NCI-H748 (cell line): Measurements from ENCODE around the gene SLC2A5.
A peak's percentile ranks its signal among the peaks of the same experiment; 100 is the strongest.

ENCODE experiments used
- DNase-seq: peaks from one replicate; lab custom pipeline; 2025; ENCODE audit not compliant: unreplicated experiment; lab: John Stamatoyannopoulos, UW

Gene SLC2A5

DNA sequence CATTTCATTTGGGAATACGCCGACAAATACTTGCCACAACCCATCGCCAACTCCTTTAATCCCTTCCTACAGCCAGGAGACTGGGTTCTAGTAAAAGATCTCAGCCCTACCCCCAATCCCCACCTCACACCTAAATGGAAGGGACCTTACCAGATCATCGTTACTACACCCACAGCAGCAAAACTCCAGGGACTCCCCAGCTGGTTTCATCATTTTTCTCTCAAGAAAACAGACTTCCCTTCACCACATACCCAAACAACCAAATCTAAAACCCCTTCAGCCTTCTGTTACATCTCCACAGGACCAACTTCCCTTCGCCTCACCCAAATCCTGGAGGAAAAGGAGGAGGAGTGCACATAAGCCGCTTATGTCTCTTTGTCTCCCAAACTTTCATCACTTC, 23.7 kb upstream of the SLC2A5 start:
- no peak for DNase-seq

DNA sequence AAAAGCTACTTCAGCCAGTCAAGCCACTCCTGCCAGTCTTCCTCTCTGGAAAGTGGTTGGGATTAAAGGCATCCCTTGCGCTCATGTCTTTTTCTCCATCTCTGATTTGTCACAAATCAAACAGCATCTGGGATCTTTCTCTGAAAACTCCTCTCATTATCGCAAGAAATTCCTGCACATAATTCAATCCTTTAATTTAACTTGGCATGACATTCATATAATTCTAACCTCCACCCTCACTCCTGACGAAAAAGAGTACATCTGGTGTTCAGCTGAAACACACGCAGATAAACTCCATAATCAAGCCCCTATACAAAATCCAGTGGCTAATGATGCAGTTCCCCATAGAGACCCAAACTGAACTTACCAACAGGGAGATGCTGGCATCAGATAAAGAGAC, 19.4 kb upstream of the SLC2A5 start:
- DNase-seq: no peak

DNA sequence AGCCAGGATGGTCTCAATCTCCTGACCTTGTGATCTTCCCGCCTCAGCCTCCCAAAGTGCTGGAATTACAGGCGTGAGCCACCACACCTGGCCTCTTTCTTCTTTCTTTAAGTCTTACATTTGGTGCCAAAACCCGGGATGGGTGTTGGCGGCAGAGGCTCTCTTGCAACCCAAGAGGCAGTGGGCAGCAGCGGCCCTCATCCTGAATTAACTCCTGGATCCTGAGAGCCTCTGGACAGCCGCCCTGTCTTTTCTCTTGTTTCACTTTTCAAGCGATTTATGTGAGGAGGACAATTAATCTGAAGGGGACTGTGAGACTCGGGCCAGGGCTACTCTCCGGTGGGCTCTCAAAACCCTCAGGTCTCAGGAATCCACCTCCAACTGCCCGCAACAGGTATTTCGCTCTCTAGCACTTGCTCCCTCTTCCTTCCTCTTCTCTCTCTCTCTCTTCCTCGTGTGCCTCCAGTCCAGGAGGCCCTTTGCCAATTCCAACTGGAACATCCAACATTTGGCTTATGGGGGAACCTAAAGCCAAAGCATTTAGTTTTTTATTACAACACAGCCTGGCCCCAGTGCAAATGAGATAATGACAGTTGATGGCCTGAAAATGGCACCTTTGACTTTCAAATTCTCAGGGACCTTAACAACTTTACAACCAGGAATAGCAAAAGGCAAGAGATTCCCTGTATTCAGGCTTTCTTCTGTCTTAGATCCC, 18.1 kb upstream of the SLC2A5 start:
- no peak for DNase-seq

DNA sequence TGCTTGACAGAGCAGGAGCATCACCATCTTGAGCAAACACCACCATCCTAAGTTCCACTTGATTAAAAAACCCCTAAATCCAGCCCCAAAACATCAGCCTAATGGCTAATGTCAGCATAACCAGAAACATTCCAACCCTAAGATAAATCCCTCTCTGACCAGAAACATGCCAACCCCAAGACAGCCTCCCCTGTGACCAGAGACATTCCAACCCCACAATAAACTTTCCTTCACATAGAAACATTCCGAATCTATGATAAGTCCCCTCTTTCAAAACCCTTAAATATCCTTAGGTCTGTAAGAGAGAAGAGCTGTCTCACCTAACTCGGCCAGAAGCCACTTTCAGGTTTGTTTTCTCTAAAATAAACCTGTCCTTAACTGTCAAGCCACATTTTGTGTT, 17.4 kb upstream of the SLC2A5 start:
- no peak for DNase-seq

DNA sequence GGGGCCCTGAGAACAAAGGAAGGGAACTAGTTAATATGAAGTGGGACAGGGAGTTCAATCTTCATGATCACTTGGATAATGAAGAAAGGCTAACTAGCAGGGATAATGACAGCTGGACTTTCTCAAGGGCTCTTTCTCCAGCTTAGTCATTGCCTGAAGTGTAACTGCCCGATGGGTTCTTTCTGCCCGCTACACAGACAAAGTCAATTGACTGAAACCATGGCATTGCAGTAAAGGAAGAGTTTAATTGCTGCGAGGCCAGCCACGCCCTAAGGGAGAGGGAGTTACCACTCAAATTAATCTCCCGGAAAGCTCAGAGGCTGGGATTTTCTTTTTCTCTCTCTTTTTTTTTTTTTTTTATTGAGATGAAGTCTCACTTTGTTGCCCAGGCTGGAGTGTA, 16.6 kb upstream of the SLC2A5 start:
- DNase-seq: peak; percentile 18

DNA sequence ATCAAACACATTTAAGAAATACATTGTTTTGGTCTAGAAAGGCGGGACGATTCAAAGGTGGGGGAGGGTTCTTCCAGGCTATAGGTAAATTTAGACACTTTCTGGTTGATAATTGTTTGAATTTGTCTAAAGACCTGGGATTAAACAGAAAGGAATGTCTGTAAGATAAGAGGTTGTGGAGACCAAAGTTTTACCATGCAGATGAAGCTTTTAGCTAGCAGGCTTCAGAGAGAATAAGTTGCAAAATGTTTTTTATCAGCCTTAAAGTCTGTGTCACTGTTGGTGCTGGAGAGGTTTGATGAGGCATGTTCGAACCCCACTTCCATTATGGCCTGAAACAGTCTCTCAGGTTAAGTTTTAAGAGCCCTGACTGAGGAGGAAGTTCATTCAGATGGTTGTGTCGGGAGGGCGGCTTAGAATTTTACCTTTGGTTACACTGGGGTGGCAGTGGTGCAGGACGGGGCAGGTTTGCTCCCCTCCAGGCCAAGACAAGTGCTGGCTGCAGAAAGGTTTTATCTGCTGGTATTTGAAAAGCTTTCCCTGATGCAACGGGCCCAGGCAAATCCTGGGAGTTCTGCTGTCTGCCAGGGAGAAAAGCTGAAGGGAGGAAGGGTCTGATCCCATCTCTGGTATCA, 16.0 kb upstream of the SLC2A5 start:
- DNase-seq: no peak

DNA sequence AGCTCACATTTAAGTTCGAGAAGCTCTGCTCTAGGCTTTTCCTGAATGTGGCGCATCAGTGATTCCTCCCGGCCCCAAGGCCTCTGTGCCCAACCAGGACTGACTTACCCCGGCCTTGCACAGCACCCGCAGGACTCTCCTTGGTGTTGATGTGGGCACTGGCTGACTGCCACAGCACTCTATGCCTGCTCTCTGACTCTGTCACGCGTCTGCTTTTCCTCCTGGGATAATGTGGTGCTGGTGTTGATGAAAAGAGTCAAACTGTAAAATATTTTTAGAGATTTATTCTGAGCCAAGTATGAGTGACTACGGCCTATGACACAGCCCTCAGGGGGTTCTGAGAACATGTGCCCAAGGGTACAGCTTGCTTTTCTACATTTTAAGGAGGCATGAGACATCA, 15.5 kb upstream of the SLC2A5 start:
- no peak for DNase-seq

DNA sequence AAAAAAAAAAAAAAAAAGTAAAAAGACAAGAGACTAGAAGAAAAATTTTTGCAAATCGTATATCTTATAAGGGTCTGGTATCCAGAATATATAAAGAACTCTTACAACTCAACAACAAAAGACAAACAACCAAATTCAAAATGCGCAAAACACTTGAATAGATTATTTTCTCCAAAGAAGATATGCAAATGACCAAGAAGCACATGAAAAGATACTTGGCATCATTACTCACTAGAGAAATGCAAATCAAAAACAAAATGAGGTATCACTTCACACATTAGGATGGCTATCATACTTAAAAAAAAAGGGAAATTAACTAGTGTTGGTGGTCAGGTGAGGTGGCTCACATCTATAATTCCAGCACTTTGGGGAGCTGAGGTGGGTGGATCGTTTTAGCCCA, 12.0 kb upstream of the SLC2A5 start:
- no peak for DNase-seq

DNA sequence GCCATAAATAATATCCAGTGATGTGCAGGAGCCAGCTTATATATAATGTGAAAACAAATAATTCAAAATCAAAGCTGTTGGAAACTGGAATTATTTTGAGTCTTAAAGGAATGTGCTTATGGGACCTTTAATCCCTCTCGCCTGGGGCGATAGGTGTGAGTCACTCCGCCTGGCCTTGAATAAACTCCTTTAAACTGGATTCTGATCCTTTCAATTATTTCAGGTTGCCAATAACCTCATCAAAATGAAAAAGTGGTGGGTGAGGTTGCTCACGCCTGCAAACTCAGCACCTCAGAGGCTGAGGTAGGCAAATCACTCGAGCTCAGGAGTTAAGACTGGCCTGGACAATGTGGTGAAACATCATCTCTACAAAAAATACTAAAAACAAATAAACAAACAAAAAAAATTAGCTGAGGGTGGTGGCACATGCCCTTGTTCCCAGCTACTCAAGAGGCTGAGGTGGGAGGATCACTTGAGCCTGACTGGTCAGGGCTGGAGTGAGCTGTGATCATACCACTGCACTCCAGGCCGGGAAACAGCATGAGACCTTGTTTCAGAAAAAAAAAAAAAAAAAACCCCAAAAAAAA, 11.4 kb upstream of the SLC2A5 start:
- no peak for DNase-seq

DNA sequence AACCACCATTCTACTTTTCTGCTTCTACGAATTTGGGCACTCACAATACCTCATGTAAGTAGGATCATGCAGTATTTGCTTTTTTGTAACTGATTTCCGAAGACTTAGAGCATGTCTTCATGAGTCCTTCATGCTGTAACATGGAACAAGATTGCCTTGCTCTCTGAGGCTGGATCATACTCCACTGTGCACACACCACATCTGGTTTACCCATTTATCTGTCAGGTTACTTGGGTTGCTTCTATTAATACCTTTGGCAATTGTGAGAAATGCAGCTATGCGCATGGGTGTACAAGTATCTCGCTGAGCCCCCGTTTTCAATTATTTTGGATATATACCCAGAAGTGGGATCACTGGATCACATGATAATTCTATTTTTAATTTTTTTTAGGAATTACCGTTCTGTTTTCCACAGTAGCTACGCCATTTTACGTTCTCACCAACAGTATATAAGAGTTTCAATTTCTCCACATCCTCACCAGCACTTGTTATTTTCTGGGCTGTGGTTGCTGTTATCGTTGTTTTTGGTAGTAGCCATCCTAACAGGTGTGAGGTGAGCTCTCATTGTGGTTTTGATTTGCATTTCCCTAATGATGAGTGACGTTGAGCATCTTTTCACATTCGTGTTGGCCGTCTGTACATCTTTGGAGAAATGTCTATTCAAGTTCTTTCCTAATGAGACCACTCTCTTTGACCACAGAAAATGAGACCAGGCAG, 10.7 kb upstream of the SLC2A5 start:
- DNase-seq: no peak

DNA sequence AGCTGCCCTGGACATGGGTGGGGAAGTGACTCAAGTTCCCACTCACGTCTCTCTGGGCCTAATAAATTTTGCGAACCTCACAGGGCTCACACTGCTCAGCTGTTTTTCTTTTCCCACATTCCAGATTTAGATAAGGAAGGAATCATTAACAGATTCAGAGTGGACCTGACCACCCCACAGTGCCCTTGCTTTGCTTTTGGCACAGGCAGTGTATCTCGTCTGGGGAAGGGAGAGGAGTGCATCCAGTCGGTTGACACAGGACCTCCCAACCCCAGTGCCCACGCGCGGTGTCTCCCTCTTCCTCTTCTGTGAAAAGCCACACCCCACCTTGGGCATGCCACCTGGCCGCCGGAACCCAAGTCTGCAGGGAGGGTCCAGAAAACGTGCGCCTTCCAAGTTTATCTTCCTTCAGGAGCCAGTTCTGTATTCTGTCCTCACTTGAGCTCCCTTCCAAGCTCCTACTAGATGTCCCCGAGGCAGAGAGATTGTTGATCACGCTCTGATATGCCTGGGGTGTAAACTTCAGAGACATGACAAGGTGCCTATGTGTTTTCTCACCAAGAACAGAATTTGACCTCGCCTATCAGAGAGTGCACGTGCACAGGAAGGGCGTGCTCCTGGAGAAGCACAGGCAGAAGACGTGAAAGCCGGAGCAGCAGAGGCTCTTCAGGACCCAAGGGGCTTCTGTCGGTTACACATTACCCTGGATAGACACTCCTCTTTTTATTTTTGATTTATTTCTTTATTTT, 9.5 kb upstream of the SLC2A5 start:
- no peak for DNase-seq

DNA sequence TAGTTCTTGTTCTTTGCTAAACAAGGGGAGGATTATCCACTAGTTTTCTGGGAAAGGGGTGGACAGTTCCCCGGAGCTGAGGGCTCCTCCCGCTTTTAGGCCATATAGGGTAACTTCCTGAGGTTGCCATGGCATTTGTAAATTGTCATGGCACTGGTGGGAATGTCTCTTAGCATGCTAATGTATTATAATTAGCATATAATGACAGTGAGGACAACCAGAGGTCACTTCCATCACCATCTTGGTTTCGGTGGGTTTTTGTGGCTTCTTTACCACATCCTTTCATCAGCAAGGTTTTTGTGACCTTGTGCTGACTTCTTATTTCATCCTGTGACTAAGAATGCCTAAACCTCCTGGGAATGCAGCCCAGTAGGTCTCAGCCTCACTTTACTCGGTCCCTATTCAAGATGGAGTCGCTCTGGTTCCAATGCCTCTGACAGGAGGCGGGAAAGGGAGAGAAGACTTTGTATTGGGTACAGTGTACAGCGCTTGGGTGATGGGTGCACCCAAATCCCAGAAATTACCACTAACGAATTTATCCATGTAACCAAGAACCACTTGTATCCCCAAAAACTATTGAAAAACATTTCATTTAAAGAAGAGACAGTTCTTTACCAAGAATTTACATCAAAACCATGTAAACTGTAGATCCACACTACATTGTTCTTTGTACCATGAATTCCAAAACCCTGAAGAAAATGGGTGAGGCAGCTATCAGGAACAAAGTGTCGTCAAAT, 8.7 kb upstream of the SLC2A5 start:
- no peak for DNase-seq

DNA sequence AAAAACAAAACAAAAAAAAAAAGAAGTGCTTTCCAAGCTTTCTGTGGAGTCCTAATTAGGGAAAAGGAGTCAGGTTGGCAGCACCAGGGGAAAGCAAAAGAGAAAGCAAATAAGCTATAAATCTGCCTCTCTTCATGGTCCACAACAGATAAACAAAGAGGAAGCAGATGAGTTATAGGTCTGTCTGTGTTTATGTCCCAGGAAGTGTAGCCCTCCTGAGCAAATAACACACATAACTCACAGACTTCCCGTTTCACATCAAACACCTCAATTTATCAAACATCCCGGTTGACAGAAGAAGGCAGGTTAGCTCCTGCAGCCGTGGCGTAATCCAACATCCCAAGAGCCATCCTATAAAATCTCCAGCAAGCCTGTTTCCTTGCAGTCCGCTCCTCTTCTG, 5.6 kb upstream of the SLC2A5 start:
- peak; percentile 23 for DNase-seq

DNA sequence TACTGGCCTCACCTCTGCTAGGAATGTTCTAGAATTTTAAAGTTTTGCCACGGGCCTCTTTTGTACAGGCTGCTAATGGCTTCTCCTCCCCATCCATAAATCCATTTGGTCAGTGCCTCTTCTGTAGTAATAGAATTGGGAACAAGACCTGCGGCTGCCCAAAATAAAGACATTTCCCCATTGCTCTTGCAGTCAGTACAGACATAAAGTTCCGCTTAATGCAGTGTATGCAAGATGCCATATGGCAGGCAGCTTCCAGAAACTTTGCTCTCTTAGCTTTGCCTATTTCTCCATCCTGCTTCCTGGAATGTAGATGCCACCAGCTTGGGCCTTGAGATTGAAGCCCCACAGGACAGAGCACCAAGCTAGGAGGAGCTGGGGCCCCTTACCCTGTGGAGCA, 3.7 kb upstream of the SLC2A5 start:
- DNase-seq: no peak

DNA sequence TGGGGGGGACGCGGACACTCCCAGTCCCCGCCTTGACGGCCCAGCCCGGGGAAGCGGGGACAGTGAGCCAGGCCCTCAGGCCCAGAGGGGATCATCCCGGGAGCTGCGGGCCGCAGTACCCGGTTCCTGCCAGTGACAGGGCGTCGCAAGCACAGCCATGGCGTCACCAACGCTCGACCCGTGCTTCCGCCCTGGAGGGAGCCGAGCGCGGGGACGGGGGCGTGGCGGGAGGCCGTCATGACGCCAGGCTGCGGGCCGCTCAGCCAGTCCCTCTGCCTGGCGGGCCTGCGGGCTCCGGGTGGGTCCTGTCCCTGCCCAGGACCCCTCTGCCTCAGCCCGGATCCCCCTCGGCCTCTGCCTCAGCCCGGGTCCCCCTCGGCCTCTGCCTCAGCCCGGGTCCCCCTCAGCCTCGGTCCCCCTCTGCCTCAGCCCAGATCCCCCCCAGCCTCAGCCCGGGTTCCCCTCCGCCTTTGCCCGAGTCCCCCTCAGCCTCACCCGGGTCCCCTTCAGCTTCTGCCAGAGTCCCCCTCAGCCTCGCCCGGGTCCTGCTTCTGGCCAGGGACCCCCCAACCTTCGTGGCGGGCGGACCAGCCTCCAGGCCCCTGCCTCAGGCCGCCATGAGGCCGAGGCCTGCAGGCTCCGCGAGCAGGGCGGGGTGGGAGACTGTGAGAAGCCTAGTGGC, 2.3 kb upstream of the SLC2A5 start:
- no peak for DNase-seq

DNA sequence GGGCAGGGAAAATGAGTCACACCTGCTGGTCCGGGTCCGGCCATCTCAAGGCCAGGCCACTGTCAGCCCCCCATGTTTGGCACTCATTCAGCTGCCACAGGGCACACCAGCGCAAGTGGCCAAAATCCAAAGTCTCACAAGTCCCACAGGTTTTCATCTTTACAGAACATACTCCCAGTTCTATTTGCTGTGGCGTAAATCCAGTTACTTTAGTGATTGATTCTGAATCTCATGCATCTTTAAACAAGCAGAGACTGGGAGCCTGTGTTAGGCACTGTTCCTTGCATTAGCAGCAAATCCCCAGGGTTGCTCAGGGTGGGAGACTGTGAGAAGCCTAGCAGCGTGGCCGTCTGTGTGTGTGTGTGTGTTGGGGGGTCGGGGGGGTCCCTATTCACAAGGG, 1.1 kb upstream of the SLC2A5 start:
- no peak for DNase-seq

DNA sequence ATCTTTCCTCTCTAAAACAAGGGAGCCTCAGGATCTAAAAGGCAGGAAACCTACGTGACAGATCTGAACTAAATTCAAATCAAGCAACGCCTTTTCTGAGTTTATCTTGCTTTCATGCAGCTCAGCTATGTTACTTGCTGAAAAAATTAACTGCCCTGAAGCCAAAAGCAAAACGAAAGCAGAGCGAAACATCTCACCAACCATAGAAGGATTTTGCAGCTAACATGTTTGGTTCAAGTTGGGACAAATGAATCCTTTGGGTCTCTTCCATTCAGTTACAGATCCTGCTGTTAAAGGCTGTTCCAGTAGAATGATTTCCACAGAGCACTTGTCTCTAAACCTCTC, 482 bp downstream of the SLC2A5 start:
- no peak for DNase-seq

DNA sequence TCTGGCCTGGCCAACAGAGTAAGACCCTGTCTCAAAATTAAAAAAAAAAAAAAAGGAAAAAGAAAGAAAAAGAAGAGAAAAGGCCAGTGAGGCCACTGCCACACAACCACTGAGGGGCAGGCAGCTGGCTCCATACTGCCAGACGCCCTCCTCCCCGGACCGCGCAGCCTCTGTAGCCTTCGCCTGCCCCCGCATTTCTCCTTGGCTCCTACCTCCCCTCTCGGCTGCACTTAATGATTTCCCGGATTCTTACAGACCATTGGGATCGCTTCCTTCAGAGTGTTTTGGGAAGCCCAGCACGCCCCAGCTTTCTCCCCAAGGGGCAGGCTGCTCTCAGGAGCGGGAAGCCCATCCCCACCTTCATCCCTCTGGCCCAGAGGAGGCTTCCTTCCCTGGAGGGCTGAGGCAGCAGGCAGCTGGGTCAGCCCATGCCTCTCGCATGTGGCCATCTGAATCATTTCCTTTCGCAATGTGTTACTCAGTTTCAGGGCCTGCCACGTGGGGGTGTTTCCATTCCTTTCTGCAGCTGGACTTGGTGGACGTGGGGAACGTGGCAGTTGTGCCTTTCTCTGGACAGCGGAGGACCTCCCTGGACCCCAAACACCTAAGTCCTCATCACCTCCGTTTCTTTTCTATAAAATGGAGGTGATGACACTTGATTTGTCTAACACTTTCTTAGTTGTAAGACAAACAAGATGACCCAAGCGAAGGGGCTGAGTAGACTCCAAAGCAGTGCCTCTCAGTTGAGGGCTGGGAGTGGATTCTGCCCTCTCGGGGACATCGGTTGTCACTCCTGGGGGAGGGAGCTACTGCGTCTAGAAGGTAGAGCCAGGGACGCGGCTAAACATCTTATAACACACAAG, 2.3 kb downstream of the SLC2A5 start:
- no peak for DNase-seq

DNA sequence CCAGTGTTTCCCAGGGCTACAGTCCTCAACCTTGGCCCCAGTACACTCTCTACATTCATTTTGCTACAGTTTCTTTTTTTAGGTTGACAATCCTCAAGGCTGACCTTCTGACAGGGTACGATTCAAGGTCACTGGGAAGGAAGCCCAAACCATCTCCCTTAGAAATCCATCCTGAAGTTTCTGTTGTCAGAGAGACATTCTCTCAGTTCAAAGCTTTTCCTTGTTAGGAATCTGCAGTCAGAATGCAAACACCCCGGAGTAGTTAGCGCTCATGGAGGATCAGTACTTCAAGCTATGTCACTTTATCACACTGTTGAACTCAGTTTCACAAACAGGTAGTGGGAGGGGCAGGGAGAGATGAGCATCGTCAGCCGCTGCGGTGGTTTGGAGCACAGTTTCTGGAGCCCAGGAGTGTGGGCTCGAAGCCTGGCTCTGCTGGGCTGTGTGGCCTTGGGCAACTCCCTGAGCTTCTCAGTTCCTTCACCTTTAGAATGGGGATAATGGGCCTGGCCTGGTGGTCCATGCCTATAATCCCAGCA, 4.2 kb downstream of the SLC2A5 start:
- no peak for DNase-seq
